Heart left ventricle (tissue), 13 donors: ENCODE results near the gene PSMB8.

Source experiments
- POLR2A ChIP-seq, 2 donors: fragments of 450-650 bp; IDR thresholded peaks; one replicate each; pipeline ENCODE4 v1.6.1; 2017; ENCODE audit warnings: antibody characterized with exemption in 2 of 2, mild to moderate bottlenecking in 2 of 2, moderate library complexity in 2 of 2
- TF ChIP-seq, protein P1 (sequence below), 12 donors: fragments of 200-600 bp; sonication (generic) in 4 of 12; IDR thresholded peaks; one replicate each; pipeline versions ENCODE4 v1.5.0 to v1.8.0; 2018 to 2022; ENCODE audit warnings: antibody characterized with exemption in 12 of 12, mild to moderate bottlenecking in 5 of 12
- donor health status: ischemic (EF 13 %, LVEDD 7.1; RV severe dilation, severe dysfunction).
- donor health status: DM: no; HTN: yes; CAD: no.
- donor health status: DM: no; HTN: no; CAD: no.
- donor health status: ischemic (EF 25% LVEDD 6.9; RV normal size, moderate dysfunction).
- donor health status: ischemic (EF 25% LVEDD 5.7; RV mildly dilated, moderate dysfunction).
- donor health status: ischemic (EF 35%, LVEDD 5.7; RV mildly dilated, moderate dysfunction).
- donor health status: nonischemic (EF 11% LVEDD 7.7; RV severe dilation, severe dysfunction).
- donor health status: DM: yes; HTN: yes; CAD: no.
- donor health status: PGD.
- donor health status: ischemic (EF 29% LVEDD 5.4; RV normal size, mild dysfunction).
- donor health status: nonischemic (EF 23%, LVEDD 6.1; RV moderate dilation, normal function).

- TF ChIP-seq, protein P1, sequence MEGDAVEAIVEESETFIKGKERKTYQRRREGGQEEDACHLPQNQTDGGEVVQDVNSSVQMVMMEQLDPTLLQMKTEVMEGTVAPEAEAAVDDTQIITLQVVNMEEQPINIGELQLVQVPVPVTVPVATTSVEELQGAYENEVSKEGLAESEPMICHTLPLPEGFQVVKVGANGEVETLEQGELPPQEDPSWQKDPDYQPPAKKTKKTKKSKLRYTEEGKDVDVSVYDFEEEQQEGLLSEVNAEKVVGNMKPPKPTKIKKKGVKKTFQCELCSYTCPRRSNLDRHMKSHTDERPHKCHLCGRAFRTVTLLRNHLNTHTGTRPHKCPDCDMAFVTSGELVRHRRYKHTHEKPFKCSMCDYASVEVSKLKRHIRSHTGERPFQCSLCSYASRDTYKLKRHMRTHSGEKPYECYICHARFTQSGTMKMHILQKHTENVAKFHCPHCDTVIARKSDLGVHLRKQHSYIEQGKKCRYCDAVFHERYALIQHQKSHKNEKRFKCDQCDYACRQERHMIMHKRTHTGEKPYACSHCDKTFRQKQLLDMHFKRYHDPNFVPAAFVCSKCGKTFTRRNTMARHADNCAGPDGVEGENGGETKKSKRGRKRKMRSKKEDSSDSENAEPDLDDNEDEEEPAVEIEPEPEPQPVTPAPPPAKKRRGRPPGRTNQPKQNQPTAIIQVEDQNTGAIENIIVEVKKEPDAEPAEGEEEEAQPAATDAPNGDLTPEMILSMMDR (IDR thresholded peaks at IDR 0.05): no peak
- no peak for TF ChIP-seq POLR2A (IDR thresholded peaks at IDR 0.05)
These were observed 44.1 kb downstream of the PSMB8 start for GRCh38 chr6:32799740-32800139.
